ENCODE measurements around the gene PKLR. TPM values are rescaled to one million over a fixed set of nuclear protein-coding genes. Genes with fewer than 3 reads are reported as not detected.

The PKLR gene
- total RNA-seq, 4 donors from 2014 or later: 0.13 to 1.7 (median 0.77) TPM

- 0 to 2% methylated on average over 17 to 28 of the region's 29 CpGs for WGBS, 2 donors
- DNase-seq (ENCODE audit: low spot score in 2 of 2): peak; percentile 33 to 92
Observed at GRCh38 chr1:155277902-155278688, 23.1 kb downstream of the PKLR start.

GRCh38 chr1:155277070-155277901 is 24.0 kb downstream of the PKLR start, which contains the start of gene HCN3:
Gene HCN3, plus strand, starts transcription at chr1:155277463. Its CDS starts 128 bp downstream, at chr1:155277591.
- H3K4me3 ChIP-seq (ENCODE audit: low read depth, poor library complexity, severe bottlenecking): peak within 1 kb of the TSS; percentile 57
- peak; percentile 97 to 100 for DNase-seq (ENCODE audit: low spot score in 2 of 2)
- intact Hi-C loops (cut with DNase I; ENCODE audit: low total_unique reads): loop anchor here (5.0 kb wide), 1 partner anchor 45 kb away; the partner anchor contains the start of gene RUSC1
- WGBS, 2 donors: 1 to 2% methylated on average over 44 to 50 of the region's 68 CpGs
- TF ChIP-seq POLR2A (IDR thresholded peaks at IDR 0.05) (no peak), CTCF (IDR thresholded peaks at IDR 0.05) (no peak)

More at GRCh38 chr1:155277902-155278688, 23.1 kb downstream of the PKLR start:
- intact Hi-C loops (cut with DNase I; ENCODE audit: low total_unique reads): loop anchor here (5.0 kb wide), 1 partner anchor 44 kb away; the partner anchor contains the start of gene RUSC1
- H3K4me3 ChIP-seq (ENCODE audit: low read depth, poor library complexity, severe bottlenecking): peak overlapping the region; percentile 57
- TF ChIP-seq CTCF (IDR thresholded peaks at IDR 0.05): no peak
- no peak for TF ChIP-seq POLR2A (IDR thresholded peaks at IDR 0.05)

DNA sequence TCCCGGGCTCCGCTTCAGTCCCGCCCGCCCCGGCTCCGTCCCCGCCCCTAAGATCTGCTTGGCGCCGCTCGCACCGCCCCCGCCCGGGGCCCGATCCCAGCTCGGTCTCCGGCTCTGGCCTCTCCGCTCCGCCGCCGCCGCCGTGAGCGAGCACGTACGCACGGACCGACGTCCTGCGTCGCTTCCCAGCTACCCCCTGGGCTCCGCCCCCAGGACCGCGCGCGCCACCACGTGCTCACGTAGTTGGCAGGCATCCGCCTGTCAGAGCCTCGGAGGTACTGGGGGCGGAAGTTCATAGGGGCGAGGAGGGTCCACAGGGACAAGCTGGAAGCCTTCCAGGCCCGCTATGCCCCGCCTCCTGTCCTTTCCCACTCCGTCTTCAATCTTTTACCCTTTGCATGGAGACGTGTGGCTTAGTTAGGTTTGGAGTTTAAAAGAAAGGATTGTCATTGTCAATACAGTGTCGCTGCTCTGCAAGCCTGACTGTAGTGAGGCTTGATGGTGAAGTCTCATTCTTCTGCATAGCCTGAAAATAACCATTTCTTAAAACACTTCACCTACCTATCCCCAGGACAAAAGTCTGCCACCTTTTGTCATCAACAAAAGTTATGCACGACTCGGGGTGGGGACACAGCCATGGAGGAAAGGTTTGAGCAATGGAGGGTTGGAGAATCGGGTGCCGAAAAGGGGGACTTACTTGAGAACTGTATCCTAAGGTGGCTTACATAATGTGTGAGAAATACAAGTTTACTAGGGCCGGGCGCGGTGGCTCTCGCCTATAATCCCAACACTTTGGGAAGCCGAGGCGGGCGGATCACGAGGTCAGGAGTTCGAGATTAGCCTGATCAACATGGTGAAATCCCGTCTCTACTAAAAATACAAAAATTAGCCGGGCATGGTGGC is 27.6 kb downstream of the PKLR start, which contains the start of gene CLK2:
Gene CLK2, minus strand, starts transcription at position 162 of the 903 bp plus-strand sequence. CDS start 2,527 bp downstream, outside the sequence.
- 17 to 18% methylated on average over 46 to 52 of the region's 61 CpGs for WGBS, 2 donors
- intact Hi-C loops (cut with DNase I; ENCODE audit: low total_unique reads): no loop called here
- TF ChIP-seq CTCF (IDR thresholded peaks at IDR 0.05) (no peak), POLR2A (IDR thresholded peaks at IDR 0.05) (peak in 1 of 2 donors; percentile 83)
- peak within 1 kb of the TSS; percentile 66 for H3K4me3 ChIP-seq (ENCODE audit: low read depth, poor library complexity, severe bottlenecking)
- peak; percentile 90 to 98 for DNase-seq (ENCODE audit: low spot score in 2 of 2)

DNA sequence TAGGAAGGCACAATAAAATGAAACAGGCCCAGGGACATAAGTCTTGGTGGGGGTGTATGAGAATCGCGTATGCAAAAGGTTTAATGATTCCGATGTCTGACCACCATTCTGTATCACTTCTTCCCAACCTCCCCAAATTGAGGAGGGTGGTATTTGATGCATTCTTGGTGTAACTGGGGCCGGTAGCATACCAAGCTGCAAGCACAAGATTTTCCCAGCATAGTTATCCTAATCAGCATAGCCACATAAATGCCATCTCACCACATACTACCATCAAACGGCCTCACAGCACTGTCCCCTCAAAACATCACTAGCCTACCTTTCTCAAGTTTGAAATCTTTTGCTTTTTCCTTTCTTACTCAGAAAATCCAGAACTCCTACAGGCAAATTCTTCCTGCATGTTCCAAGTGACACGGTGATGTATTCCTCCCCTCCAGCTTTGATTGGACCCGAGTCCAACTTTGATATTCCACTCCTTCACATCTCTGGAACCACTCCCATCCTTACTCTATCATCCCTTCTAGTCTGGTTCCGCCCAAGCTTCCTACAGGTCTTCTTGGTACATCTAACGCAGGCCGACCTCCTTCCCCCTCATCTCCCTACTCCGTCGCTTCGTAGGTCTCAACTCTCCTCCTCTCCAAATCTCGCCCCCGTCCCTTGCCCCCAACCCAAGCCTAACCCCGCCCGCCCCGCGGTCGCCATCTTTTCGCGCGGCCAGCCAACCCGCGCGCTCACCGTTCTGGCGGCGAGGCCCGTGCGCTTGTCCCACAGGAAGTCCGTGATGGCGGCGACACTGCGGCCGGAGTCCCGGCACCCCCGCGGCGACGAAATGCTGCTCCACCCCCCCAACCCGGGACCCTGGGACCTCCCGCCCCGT is 28.5 kb downstream of the PKLR start:
- intact Hi-C loops (cut with DNase I; ENCODE audit: low total_unique reads): no loop called here
- DNase-seq (ENCODE audit: low spot score in 2 of 2): no peak
- 4 to 5% methylated on average over 31 to 43 of the region's 44 CpGs for WGBS, 2 donors
- no peak for TF ChIP-seq POLR2A (IDR thresholded peaks at IDR 0.05)
- TF ChIP-seq CTCF (IDR thresholded peaks at IDR 0.05): no peak
- peak overlapping the region; percentile 66 for H3K4me3 ChIP-seq (ENCODE audit: low read depth, poor library complexity, severe bottlenecking)

Data from lower leg skin (tissue), 4 donors.